ENCODE results near the gene ZNF821. TPM values are rescaled to one million over a fixed set of nuclear protein-coding genes. Genes with fewer than 3 reads are reported as not detected.

The ZNF821 gene
- total RNA-seq, 3 donors from 2014 or later (not counting 1 experiment from before 2014, with no cell fraction given): 14.0 to 19.1 (median 18.2) TPM

DNA sequence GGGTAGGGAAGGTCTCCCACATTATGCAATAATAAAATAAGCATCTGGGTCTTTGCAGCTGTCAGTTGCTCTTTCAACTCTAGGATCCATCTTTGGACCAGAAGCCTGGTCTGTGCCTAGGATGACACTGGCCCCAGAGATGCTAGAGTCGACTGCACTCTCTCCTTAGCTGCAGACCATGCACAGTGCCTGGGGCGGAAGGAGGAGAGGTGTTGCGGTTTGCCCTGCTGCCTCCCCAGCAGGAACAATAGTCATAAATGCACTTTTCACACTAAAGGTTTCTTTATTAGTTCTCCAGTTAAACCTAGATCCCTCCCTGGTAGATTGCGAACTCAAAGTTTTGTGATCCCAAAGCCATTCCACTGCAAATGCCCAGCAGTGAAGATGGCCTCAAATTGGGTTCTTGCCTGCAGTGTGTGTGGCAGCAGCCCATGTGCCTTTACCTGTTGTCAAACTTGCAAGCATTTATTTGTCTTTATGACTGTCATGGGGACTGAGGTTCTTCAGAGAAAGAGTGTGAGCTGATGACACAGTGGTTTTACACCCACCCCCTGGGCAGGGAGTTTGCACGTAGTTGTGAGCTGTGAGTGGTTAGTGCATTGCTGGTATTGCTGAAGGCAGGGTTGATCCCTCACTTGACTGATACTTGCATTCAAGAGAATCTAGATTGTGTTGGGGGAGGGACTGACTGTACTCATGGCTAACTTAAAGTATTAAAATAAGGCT is 27.9 kb downstream of the ZNF821 start:
- peak overlapping the region; percentile 40 for H3K4me3 Mint-ChIP-seq
- peak overlapping the region; percentile 50 for H3K27ac ChIP-seq (ENCODE audit: low read length)
- peak in 1 of 2 donors; percentile 70 for DNase-seq

DNA sequence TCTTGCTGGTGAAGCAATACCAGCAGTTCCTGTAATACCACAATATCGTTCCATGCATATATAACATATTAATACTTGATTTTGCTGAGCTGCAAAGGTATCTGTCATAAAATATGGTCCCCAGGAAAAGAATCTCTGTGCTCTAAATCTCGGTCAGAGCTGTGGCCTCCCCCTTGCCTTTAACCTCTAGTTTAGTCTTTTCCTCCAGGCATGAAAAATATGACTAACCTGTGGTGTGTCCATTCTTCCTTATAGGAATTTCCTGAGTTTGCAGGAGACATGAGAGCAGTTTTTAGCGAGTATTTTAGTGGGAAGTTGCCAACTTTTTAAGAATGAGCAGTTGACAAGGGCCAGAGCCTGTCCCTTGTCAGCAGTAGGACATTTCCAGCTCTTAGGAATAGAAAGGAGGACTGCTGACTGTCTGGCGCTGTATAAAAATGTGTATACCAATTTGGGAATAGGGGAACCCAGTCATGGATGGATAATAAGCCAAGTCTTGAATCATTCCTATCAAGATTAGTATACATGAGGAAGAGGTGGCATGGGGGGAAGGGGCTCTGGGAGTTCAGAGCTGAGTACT is 29.5 kb downstream of the ZNF821 start:
- 96% methylated on average over 4 of the region's 4 CpGs for WGBS (ENCODE audit: insufficient coverage)

More for the DNA sequence above, 27.9 kb downstream of the ZNF821 start:
- no peaks in the 10 kb centered on the region for H3K27me3 Mint-ChIP-seq (ENCODE audit: low read depth in 2 of 2)
- intact Hi-C loops (cut with micrococcal nuclease): no loop called here
- 77% methylated on average over 5 of the region's 5 CpGs for WGBS (ENCODE audit: insufficient coverage)
- no peaks in the 10 kb centered on the region for H3K9me3 Mint-ChIP-seq
- H3K4me1 ChIP-seq (ENCODE audit: control insufficient read depth, insufficient read depth, low read length): peaks cover 25% of the 10 kb centered on the region
- no peaks in the 10 kb centered on the region for H3K9me3 ChIP-seq (ENCODE audit: control insufficient read depth, insufficient read depth, low read length)
- TF ChIP-seq, protein P1, sequence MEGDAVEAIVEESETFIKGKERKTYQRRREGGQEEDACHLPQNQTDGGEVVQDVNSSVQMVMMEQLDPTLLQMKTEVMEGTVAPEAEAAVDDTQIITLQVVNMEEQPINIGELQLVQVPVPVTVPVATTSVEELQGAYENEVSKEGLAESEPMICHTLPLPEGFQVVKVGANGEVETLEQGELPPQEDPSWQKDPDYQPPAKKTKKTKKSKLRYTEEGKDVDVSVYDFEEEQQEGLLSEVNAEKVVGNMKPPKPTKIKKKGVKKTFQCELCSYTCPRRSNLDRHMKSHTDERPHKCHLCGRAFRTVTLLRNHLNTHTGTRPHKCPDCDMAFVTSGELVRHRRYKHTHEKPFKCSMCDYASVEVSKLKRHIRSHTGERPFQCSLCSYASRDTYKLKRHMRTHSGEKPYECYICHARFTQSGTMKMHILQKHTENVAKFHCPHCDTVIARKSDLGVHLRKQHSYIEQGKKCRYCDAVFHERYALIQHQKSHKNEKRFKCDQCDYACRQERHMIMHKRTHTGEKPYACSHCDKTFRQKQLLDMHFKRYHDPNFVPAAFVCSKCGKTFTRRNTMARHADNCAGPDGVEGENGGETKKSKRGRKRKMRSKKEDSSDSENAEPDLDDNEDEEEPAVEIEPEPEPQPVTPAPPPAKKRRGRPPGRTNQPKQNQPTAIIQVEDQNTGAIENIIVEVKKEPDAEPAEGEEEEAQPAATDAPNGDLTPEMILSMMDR (IDR thresholded peaks at IDR 0.05): no peak
- H3K36me3 ChIP-seq (ENCODE audit: control insufficient read depth, insufficient read depth, low read length): peaks cover 35% of the 10 kb centered on the region
- H3K4me1 Mint-ChIP-seq: peaks cover 42 to 52% of the 10 kb centered on the region in 2 donors
- peak; percentile 88 to 93 (median 93) for ATAC-seq
- peak overlapping the region; percentile 78 to 80 for H3K27ac Mint-ChIP-seq
- no peaks in the 10 kb centered on the region for H3K27me3 ChIP-seq (ENCODE audit: control insufficient read depth, insufficient read depth, low read length)
- H3K36me3 Mint-ChIP-seq: no peaks in the 10 kb centered on the region
- no peak overlapping the region for H3K4me3 ChIP-seq (ENCODE audit: low read length)

DNA sequence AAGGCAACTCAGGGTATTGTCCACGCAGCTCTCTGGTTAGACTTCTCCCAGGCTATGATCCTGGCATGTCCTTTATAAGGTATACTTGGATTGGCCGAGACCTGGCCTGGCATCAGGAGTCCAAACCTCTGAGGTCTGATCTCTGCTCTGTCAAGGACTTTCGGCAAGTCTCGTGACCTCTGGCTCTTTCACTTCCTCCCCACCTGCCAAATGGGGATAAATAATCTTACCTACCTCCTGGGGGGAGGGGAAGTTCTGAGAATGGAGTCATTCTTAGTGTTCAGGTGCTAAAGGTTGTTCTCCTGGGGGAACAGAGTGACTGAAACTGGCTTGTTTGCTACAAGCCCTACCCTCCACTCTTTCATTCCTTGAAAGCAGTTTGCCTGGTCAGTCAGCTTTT is 30.6 kb downstream of the ZNF821 start:
- intact Hi-C loops (cut with micrococcal nuclease): no loop called here
- peaks cover 41% of the 10 kb centered on the region for H3K36me3 ChIP-seq (ENCODE audit: control insufficient read depth, insufficient read depth, low read length)
- peaks cover 4% of the 10 kb centered on the region for H3K36me3 Mint-ChIP-seq

More for the DNA sequence above, 29.5 kb downstream of the ZNF821 start:
- Mint-ChIP-seq H3K4me1 (peaks cover 37 to 59% of the 10 kb centered on the region in 2 donors), H3K4me3 (no peak overlapping the region), H3K27ac (peak overlapping the region; percentile 78 to 80), H3K9me3 (no peaks in the 10 kb centered on the region), H3K27me3 (ENCODE audit: low read depth in 2 of 2) (no peaks in the 10 kb centered on the region), H3K36me3 (no peaks in the 10 kb centered on the region)
- DNase-seq (no peak), ATAC-seq (no peak)
- no peak overlapping the region for H3K4me3 ChIP-seq (ENCODE audit: low read length)
- intact Hi-C loops (cut with micrococcal nuclease): no loop called here
- TF ChIP-seq, protein P1 (IDR thresholded peaks at IDR 0.05): no peak
- peaks cover 43% of the 10 kb centered on the region for H3K36me3 ChIP-seq (ENCODE audit: control insufficient read depth, insufficient read depth, low read length)
- H3K9me3 ChIP-seq (ENCODE audit: control insufficient read depth, insufficient read depth, low read length): no peaks in the 10 kb centered on the region
- H3K27me3 ChIP-seq (ENCODE audit: control insufficient read depth, insufficient read depth, low read length): no peaks in the 10 kb centered on the region
- H3K27ac ChIP-seq (ENCODE audit: low read length): no peak overlapping the region
- peaks cover 25% of the 10 kb centered on the region for H3K4me1 ChIP-seq (ENCODE audit: control insufficient read depth, insufficient read depth, low read length)

More for the DNA sequence above, 30.6 kb downstream of the ZNF821 start:
- TF ChIP-seq, protein P1 (IDR thresholded peaks at IDR 0.05): no peak
- H3K4me3 ChIP-seq (ENCODE audit: low read length): no peak overlapping the region
- H3K4me1 ChIP-seq (ENCODE audit: control insufficient read depth, insufficient read depth, low read length): peaks cover 25% of the 10 kb centered on the region
- no peaks in the 10 kb centered on the region for H3K9me3 ChIP-seq (ENCODE audit: control insufficient read depth, insufficient read depth, low read length)
- WGBS (ENCODE audit: insufficient coverage): 91% methylated on average over 2 of the region's 4 CpGs
- Mint-ChIP-seq H3K27ac (peak overlapping the region in 1 of 2 donors; percentile 36), H3K27me3 (ENCODE audit: low read depth in 2 of 2) (no peaks in the 10 kb centered on the region), H3K4me3 (no peak overlapping the region), H3K4me1 (peaks cover 39 to 65% of the 10 kb centered on the region in 2 donors), H3K9me3 (no peaks in the 10 kb centered on the region)
- no peak for ATAC-seq
- no peak for DNase-seq
- H3K27ac ChIP-seq (ENCODE audit: low read length): no peak overlapping the region
- H3K27me3 ChIP-seq (ENCODE audit: control insufficient read depth, insufficient read depth, low read length): no peaks in the 10 kb centered on the region
